ENCODE data around the gene FOXP1.

- TF ChIP-seq, protein P1, sequence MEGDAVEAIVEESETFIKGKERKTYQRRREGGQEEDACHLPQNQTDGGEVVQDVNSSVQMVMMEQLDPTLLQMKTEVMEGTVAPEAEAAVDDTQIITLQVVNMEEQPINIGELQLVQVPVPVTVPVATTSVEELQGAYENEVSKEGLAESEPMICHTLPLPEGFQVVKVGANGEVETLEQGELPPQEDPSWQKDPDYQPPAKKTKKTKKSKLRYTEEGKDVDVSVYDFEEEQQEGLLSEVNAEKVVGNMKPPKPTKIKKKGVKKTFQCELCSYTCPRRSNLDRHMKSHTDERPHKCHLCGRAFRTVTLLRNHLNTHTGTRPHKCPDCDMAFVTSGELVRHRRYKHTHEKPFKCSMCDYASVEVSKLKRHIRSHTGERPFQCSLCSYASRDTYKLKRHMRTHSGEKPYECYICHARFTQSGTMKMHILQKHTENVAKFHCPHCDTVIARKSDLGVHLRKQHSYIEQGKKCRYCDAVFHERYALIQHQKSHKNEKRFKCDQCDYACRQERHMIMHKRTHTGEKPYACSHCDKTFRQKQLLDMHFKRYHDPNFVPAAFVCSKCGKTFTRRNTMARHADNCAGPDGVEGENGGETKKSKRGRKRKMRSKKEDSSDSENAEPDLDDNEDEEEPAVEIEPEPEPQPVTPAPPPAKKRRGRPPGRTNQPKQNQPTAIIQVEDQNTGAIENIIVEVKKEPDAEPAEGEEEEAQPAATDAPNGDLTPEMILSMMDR (IDR thresholded peaks at IDR 0.05; ENCODE audit: low read depth, low read length, poor library complexity, severe bottlenecking) = no peak
- no peak for TF ChIP-seq EZH2phosphoT487 (IDR thresholded peaks at IDR 0.05; ENCODE audit: borderline replicate concordance, low read length)
Observed at GRCh38 chr3:71189480-71189879, 394.0 kb downstream of the FOXP1 start.
